Lower lobe of right lung (tissue), 2 donors: ENCODE results near the gene ASPN. TPM values are rescaled to one million over a fixed set of nuclear protein-coding genes. Genes with fewer than 3 reads are reported as not detected.

Experiments used
- ATAC-seq, 2 donors: fragments of 200-7000 bp; cut with Tn5 transposase; one replicate each; pipeline ENCODE4 v1.9.1; 2020 to 2022; ENCODE audit warnings: mild to moderate bottlenecking in 2 of 2, moderate library complexity in 2 of 2
- DNase-seq: peaks from one replicate; pipeline ENCODE4 v3.0.0-alpha.2; 2020
- H3K27ac ChIP-seq: fragments of 200-600 bp; one replicate; pipeline ENCODE4 v1.8.0; 2022
- H3K27me3 ChIP-seq: fragments of 200-600 bp; one replicate; pipeline ENCODE4 v1.8.0; 2022; ENCODE audit warnings: low read depth
- H3K36me3 ChIP-seq: fragments of 200-600 bp; one replicate; pipeline ENCODE4 v1.8.0; 2022; ENCODE audit warnings: mild to moderate bottlenecking
- H3K4me1 ChIP-seq: fragments of 200-600 bp; one replicate; pipeline ENCODE4 v1.8.0; 2022
- H3K4me3 ChIP-seq: fragments of 200-600 bp; one replicate; pipeline ENCODE4 v1.8.0; 2022; ENCODE audit warnings: mild to moderate bottlenecking
- H3K9me3 ChIP-seq: fragments of 200-600 bp; one replicate; pipeline ENCODE4 v1.8.0; 2022
- intact Hi-C: fragments of 100-400 bp; cut with DNase I; formaldehyde crosslinking; loops from one replicate; pipeline ENCODE4 v1.11.0; 2022
- total RNA-seq: library from RNA; stranded (reverse); fragmentation: NEBNext Ultra II Directional; extraction: Animal tissue kit (Norgen Biotek cat#: 25700); gene quantifications from one replicate; pipeline ENCODE4 v1.2.1, GENCODE V29; 2021
- TF ChIP-seq, protein P1 (sequence below): fragments of 200-600 bp; IDR thresholded peaks from one replicate; pipeline ENCODE4 v1.8.0; 2022; ENCODE audit warnings: antibody characterized with exemption, mild to moderate bottlenecking
- donor health status: DM: no; HTN: yes; CAD: no; lungs with severe emphysema.

Gene ASPN
- total RNA-seq, 1 donor from 2014 or later: 2.3 TPM

DNA sequence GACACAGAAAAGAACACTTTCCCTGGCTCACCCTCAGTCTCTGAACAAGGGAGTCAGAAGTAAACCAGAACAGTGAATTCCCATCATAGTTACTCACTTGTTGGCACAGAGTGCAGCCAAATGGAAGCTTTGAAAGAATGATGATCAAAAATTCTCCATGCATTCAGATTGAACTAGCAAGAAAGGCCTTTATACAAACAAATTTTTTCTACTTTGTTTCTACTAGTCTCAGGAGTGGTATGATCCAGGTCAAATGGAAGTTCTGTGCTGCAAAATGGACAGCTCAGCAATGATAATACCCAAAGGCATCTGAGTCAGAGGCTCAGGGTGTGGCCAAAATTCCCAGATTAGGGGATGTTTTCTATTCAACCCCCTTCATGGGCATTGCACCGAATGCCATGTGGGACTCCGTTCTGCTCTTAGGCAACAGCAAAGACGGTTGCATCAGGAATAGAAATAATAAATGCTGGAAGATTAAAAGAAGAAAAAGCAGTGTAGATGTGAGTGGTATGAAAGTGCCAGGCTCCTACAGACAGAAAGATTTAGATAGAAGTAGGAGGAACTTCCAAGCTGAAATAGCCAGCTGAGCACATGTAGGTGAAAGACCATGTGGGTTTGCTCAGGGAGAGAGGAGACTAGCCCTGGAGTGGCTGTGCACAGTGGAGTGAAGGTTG lies 24.0 kb upstream of the ASPN start:
- no peak for DNase-seq
- Histone ChIP-seq H3K4me1 (peaks cover 9% of the 10 kb centered on the region), H3K27me3 (no peaks in the 10 kb centered on the region), H3K27ac (peak overlapping the region; percentile 32), H3K36me3 (no peaks in the 10 kb centered on the region), H3K4me3 (no peak overlapping the region), H3K9me3 (no peaks in the 10 kb centered on the region)
- intact Hi-C loops: no loop called here
- ATAC-seq: peak; percentile 36 to 37
- TF ChIP-seq, protein P1, sequence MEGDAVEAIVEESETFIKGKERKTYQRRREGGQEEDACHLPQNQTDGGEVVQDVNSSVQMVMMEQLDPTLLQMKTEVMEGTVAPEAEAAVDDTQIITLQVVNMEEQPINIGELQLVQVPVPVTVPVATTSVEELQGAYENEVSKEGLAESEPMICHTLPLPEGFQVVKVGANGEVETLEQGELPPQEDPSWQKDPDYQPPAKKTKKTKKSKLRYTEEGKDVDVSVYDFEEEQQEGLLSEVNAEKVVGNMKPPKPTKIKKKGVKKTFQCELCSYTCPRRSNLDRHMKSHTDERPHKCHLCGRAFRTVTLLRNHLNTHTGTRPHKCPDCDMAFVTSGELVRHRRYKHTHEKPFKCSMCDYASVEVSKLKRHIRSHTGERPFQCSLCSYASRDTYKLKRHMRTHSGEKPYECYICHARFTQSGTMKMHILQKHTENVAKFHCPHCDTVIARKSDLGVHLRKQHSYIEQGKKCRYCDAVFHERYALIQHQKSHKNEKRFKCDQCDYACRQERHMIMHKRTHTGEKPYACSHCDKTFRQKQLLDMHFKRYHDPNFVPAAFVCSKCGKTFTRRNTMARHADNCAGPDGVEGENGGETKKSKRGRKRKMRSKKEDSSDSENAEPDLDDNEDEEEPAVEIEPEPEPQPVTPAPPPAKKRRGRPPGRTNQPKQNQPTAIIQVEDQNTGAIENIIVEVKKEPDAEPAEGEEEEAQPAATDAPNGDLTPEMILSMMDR: no peak

DNA sequence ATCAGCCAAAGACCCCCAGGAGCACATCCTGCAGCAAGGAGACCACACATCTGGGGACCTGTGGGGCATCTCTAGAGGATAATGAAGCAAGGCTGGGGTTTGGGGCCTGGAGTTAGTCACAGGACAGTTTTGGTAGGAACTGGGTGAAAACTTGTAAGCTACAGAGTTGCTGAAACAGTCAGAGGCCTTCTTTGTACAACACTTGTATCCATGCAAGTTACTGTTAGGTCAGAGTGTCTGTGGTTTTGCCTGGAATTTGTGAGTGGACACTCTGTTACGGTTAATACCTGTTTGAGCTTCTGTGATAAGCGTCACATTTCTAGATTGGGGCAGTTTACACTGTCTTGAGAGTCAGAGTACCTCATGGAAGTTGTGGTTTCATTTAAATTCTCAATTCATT lies 22.6 kb upstream of the ASPN start:
- TF ChIP-seq, protein P1: no peak
- peaks cover 9% of the 10 kb centered on the region for H3K4me1 ChIP-seq
- H3K4me3 ChIP-seq: no peak overlapping the region
- no peaks in the 10 kb centered on the region for H3K9me3 ChIP-seq
- intact Hi-C loops: no loop called here
- no peaks in the 10 kb centered on the region for H3K27me3 ChIP-seq
- no peak for ATAC-seq
- no peak for DNase-seq
- H3K27ac ChIP-seq: no peak overlapping the region
- no peaks in the 10 kb centered on the region for H3K36me3 ChIP-seq

- Histone ChIP-seq H3K36me3 (no peaks in the 10 kb centered on the region), H3K4me1 (peaks cover 9% of the 10 kb centered on the region), H3K4me3 (no peak overlapping the region), H3K27me3 (no peaks in the 10 kb centered on the region), H3K9me3 (no peaks in the 10 kb centered on the region), H3K27ac (no peak overlapping the region)
- ATAC-seq (no peak), DNase-seq (no peak)
- intact Hi-C loops: no loop called here
- TF ChIP-seq, protein P1: no peak
Observed at GRCh38 chr9:92503156-92503555, 20.9 kb upstream of the ASPN start.

DNA sequence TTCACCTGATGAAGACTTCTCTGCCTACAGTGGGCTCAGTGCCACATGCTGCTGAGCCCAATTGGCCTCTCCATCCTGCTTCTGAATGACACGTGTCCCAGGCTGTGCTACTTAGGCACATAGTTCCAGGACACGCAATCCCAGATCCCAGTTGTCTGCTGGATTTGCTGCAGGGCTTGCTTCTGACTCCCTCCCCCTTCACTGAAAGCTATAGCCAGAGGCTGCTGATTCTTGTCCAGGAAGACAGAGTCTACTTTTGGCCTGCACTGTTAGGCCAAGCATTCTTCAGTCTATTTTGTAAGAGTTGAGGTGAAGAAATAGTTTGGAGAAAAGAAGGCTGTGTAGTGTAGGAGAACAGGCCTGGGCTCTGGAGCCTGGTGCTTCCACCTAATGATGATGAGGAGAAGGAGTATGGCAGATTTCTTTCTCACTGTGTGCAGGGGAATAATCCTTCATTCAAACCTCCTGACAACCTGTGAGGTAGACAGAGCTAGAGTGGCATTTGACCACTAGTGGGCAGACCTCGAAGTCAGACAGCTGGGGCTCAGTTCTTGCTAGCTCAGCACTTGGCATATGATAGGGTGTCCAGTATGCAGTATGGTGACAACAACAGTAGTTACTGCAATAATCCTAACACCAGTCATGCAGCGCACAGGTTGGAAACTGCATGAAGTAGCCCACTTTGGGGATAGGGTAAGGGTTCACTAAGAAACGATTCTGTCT lies 19.5 kb upstream of the ASPN start:
- Histone ChIP-seq H3K27ac (peak overlapping the region; percentile 33), H3K27me3 (no peaks in the 10 kb centered on the region), H3K4me1 (peaks cover 8% of the 10 kb centered on the region), H3K4me3 (no peak overlapping the region), H3K9me3 (no peaks in the 10 kb centered on the region), H3K36me3 (no peaks in the 10 kb centered on the region)
- TF ChIP-seq, protein P1: peak; percentile 18
- peak; percentile 50 to 51 for ATAC-seq
- intact Hi-C loops: no loop called here
- DNase-seq: no peak

DNA sequence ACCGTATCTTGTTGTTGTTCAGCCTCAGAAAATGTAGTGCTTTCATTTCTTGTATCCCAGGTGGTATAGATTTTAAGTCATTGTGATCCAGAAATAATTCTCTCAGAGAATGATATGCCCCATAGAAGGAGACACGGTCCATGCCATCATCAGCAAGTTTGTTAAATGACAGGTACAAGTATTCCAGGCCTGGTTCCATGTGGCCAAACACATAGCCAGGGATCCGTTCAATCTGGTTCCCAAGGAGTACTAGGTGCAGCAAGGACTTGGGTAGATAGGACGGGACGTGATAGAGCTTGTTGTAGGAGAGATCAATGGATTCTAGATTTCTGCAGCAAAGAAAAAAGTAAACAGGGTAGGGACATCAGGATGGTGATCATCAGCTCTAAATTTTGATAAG lies 18.4 kb upstream of the ASPN start:
- peak overlapping the region; percentile 33 for H3K27ac ChIP-seq
- DNase-seq: no peak
- H3K4me1 ChIP-seq: peaks cover 3% of the 10 kb centered on the region
- intact Hi-C loops: no loop called here
- ATAC-seq: no peak
- TF ChIP-seq, protein P1: no peak
- no peaks in the 10 kb centered on the region for H3K9me3 ChIP-seq
- H3K27me3 ChIP-seq: no peaks in the 10 kb centered on the region
- H3K4me3 ChIP-seq: no peak overlapping the region
- no peaks in the 10 kb centered on the region for H3K36me3 ChIP-seq
